Measurements from ENCODE around the gene SPPL2B.

SPPL2B gene

GRCh38 chr19:2362046-2362969, 33.8 kb downstream of the SPPL2B start:
- no peak overlapping the region for H2AFZ ChIP-seq (ENCODE audit: low read length)
- no peak overlapping the region for H3K27ac ChIP-seq (ENCODE audit: low read length)
- H3F3A ChIP-seq (ENCODE audit: insufficient read depth, low read length), result no peaks in the 10 kb centered on the region
- H3K4me3 ChIP-seq (ENCODE audit: low read length), result no peak overlapping the region
- H3K4me1 ChIP-seq (ENCODE audit: low read length), result no peaks in the 10 kb centered on the region
- no peak for DNase-seq
- no peaks in the 10 kb centered on the region for H3K9me3 ChIP-seq (replicated peaks; ENCODE audit: insufficient read depth, low read length)
- H4K20me1 ChIP-seq (ENCODE audit: insufficient read depth, low read length), result no peaks in the 10 kb centered on the region
- H3K27me3 ChIP-seq (replicated peaks; ENCODE audit: insufficient read depth, low read length), result peaks cover 61% of the 10 kb centered on the region
- no peaks in the 10 kb centered on the region for H3K9me2 ChIP-seq (replicated peaks; ENCODE audit: insufficient read depth, low read length)
- no peak overlapping the region for H3K9ac ChIP-seq (ENCODE audit: low read length)
- H3K4me2 ChIP-seq (ENCODE audit: low read depth, low read length), result no peak overlapping the region
- H3K79me2 ChIP-seq (ENCODE audit: low read length), result no peaks in the 10 kb centered on the region
- H3K36me3 ChIP-seq (replicated peaks; ENCODE audit: insufficient read depth, low read length), result no peaks in the 10 kb centered on the region
- TF ChIP-seq CTCF (IDR thresholded peaks at IDR 0.05; ENCODE audit: low read length), result no peak
- TF ChIP-seq EZH2 (optimal IDR thresholded peaks at IDR 0.05; ENCODE audit: low read depth, low read length), result no peak

GRCh38 chr19:2362970-2363300, 34.5 kb downstream of the SPPL2B start:
- Histone ChIP-seq H3K9ac (ENCODE audit: low read length) (no peak overlapping the region), H3K36me3 (replicated peaks; ENCODE audit: insufficient read depth, low read length) (no peaks in the 10 kb centered on the region), H2AFZ (ENCODE audit: low read length) (no peak overlapping the region), H4K20me1 (ENCODE audit: insufficient read depth, low read length) (no peaks in the 10 kb centered on the region), H3K4me1 (ENCODE audit: low read length) (no peaks in the 10 kb centered on the region), H3K4me2 (ENCODE audit: low read depth, low read length) (no peak overlapping the region), H3F3A (ENCODE audit: insufficient read depth, low read length) (no peaks in the 10 kb centered on the region), H3K4me3 (ENCODE audit: low read length) (no peak overlapping the region), H3K79me2 (ENCODE audit: low read length) (no peaks in the 10 kb centered on the region), H3K9me3 (replicated peaks; ENCODE audit: insufficient read depth, low read length) (no peaks in the 10 kb centered on the region), H3K27me3 (replicated peaks; ENCODE audit: insufficient read depth, low read length) (peaks cover 64% of the 10 kb centered on the region), H3K27ac (ENCODE audit: low read length) (no peak overlapping the region), H3K9me2 (replicated peaks; ENCODE audit: insufficient read depth, low read length) (no peaks in the 10 kb centered on the region)
- no peak for TF ChIP-seq CTCF (IDR thresholded peaks at IDR 0.05; ENCODE audit: low read length)
- TF ChIP-seq EZH2phosphoT487 (IDR thresholded peaks at IDR 0.05; ENCODE audit: low read length), result no peak
- TF ChIP-seq EZH2 (optimal IDR thresholded peaks at IDR 0.05; ENCODE audit: low read depth, low read length), result no peak
- DNase-seq, result no peak

- Histone ChIP-seq H3F3A (ENCODE audit: insufficient read depth, low read length) (no peaks in the 10 kb centered on the region), H2AFZ (ENCODE audit: low read length) (no peak overlapping the region), H3K9me2 (replicated peaks; ENCODE audit: insufficient read depth, low read length) (no peaks in the 10 kb centered on the region), H3K79me2 (ENCODE audit: low read length) (no peaks in the 10 kb centered on the region), H3K27me3 (replicated peaks; ENCODE audit: insufficient read depth, low read length) (peaks cover 64% of the 10 kb centered on the region), H3K4me3 (ENCODE audit: low read length) (no peak overlapping the region), H3K4me2 (ENCODE audit: low read depth, low read length) (no peak overlapping the region), H3K4me1 (ENCODE audit: low read length) (no peaks in the 10 kb centered on the region), H4K20me1 (ENCODE audit: insufficient read depth, low read length) (no peaks in the 10 kb centered on the region), H3K9me3 (replicated peaks; ENCODE audit: insufficient read depth, low read length) (no peaks in the 10 kb centered on the region), H3K9ac (ENCODE audit: low read length) (no peak overlapping the region), H3K27ac (ENCODE audit: low read length) (no peak overlapping the region), H3K36me3 (replicated peaks; ENCODE audit: insufficient read depth, low read length) (no peaks in the 10 kb centered on the region)
- TF ChIP-seq CTCF (IDR thresholded peaks at IDR 0.05; ENCODE audit: low read length) (no peak), EZH2phosphoT487 (IDR thresholded peaks at IDR 0.05; ENCODE audit: low read length) (no peak), EZH2 (optimal IDR thresholded peaks at IDR 0.05; ENCODE audit: low read depth, low read length) (no peak)
- no peak for DNase-seq
Measured at GRCh38 chr19:2363419-2363818, 34.9 kb downstream of the SPPL2B start.

Data from MM.1S (cell line).